CD8-positive, alpha-beta memory T cell (primary cell): ENCODE data around the gene CKMT1A. TPM values are rescaled to one million over a fixed set of nuclear protein-coding genes. Genes with fewer than 3 reads are reported as not detected.
"Not testable (repeated sequence)": the region's sequence is repeated elsewhere in the genome, so short reads cannot be mapped to it uniquely, and the experiment has no call there.

Source experiments
- CTCF ChIA-PET: fragments of 350-600 bp; sonication (Branson Sonifier 250); formaldehyde crosslinking; loops from one replicate; lab custom pipeline; 2021; ENCODE audit warnings: antibody characterized with exemption; lab: Charles Lee
- POLR2A ChIA-PET: fragments of 350-600 bp; sonication (Branson Sonifier 250); formaldehyde crosslinking; loops from one replicate; lab custom pipeline; 2021; ENCODE audit warnings: antibody characterized with exemption; lab: Charles Lee
- DNase-seq, 5 donors: peaks; one replicate each; pipeline versions ENCODE4 v3.0.0 to v3.0.0-alpha.2; 2020 to 2022; ENCODE audit warnings: mixed read lengths in 1 of 5
- H3K27ac ChIP-seq: one replicate; pipeline ENCODE4 v1.7.0; 2013; ENCODE audit warnings: low read depth, mild to moderate bottlenecking, low read length, moderate library complexity
- H3K27me3 ChIP-seq: 2 replicates; pipeline ENCODE4 v1.7.0; 2013; ENCODE audit warnings: low read length, mild to moderate bottlenecking; ENCODE audit not compliant: insufficient read depth, poor library complexity, severe bottlenecking
- H3K36me3 ChIP-seq: 2 replicates; pipeline ENCODE4 v1.7.0; 2013; ENCODE audit warnings: mild to moderate bottlenecking, low read length, moderate library complexity; ENCODE audit not compliant: insufficient read depth
- H3K4me1 ChIP-seq: 2 replicates; pipeline ENCODE4 v1.7.0; 2013; ENCODE audit warnings: mild to moderate bottlenecking, low read length, moderate library complexity; ENCODE audit not compliant: insufficient read depth
- H3K4me3 ChIP-seq: 2 replicates; pipeline ENCODE4 v1.7.0; 2013; ENCODE audit warnings: mild to moderate bottlenecking, low read length
- H3K9me3 ChIP-seq: 2 replicates; pipeline ENCODE4 v1.7.0; 2013; ENCODE audit warnings: mild to moderate bottlenecking, low read length
- H3K27ac Mint-ChIP-seq, 8 donors: one replicate each; pipeline ENCODE4 v1.8.0; 2020 to 2021; ENCODE audit warnings: mixed read lengths in 8 of 8, mild to moderate bottlenecking in 6 of 8, inconsistent platforms in 3 of 8, moderate library complexity in 3 of 8
- H3K27me3 Mint-ChIP-seq, 2 donors: one replicate each; pipeline ENCODE4 v1.8.0; 2020 to 2021; ENCODE audit warnings: mixed read lengths in 2 of 2, mild to moderate bottlenecking in 1 of 2, moderate library complexity in 1 of 2
- H3K36me3 Mint-ChIP-seq, 3 donors: one replicate each; pipeline ENCODE4 v1.8.0; 2020 to 2021; ENCODE audit warnings: mixed read lengths in 3 of 3, inconsistent platforms in 1 of 3, mild to moderate bottlenecking in 1 of 3
- H3K4me1 Mint-ChIP-seq, 3 donors: one replicate each; pipeline ENCODE4 v1.8.0; 2020 to 2021; ENCODE audit warnings: mixed read lengths in 3 of 3, inconsistent platforms in 1 of 3, mild to moderate bottlenecking in 1 of 3
- H3K4me3 Mint-ChIP-seq, 7 donors: one replicate each; pipeline ENCODE4 v1.8.0; 2020 to 2021; ENCODE audit warnings: mixed read lengths in 7 of 7, mild to moderate bottlenecking in 6 of 7, moderate library complexity in 4 of 7, inconsistent platforms in 2 of 7
- H3K9me3 Mint-ChIP-seq, 5 donors: one replicate each; pipeline ENCODE4 v1.8.0; 2020 to 2022; ENCODE audit warnings: mixed read lengths in 5 of 5, mild to moderate bottlenecking in 3 of 5, moderate library complexity in 2 of 5, inconsistent platforms in 1 of 5
- polyA plus RNA-seq: library from polyadenylated mRNA; unstranded; fragments of 300-500 nt; fragmentation: Illumina TruSeq; gene quantifications from one replicate; pipeline ENCODE4 v1.2.3, GENCODE V29; 2021
- total RNA-seq, 2 experiments: library from RNA; stranded (reverse); gene quantifications; one replicate each; pipeline ENCODE4 v1.2.3, GENCODE V29; 2021

CKMT1A gene
- total and polyA plus RNA-seq, 3 experiments from 2014 or later: not detected

DNA sequence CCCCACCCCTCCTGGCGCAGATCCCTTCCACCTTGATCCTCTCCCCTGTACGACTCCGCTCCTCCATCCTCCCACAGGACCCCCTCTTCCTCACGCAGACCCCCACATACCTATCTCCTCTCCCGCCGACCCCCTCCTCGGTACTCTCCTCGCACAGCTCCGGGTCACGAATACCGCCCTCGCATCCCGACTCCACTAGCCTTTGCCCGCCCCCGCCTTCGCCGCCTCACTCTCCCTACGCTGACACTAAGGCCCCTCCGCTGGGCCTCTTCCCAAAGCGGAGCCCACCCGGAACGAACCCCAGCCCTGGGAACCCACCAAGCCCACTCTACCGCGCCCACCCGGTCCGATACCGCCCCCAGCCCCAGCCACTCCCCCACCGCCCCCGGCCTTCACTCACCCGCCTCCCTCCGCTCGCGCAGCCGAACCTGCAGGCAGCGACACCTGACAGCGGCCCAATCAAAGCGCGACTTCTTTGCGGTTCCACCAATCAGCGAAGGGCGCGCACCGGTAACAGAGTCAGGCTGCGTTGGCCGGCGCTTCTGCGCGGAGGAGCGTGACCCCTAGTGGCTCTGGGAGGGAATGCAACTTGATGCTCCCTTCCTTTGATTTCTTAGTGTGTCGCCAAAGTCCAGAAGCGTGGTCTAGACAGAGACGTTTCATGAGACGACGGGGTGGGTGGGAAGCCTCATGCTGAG lies 3.9 kb upstream of the CKMT1A start:
- H3K4me1 Mint-ChIP-seq, H3K9me3 ChIP-seq, CTCF ChIA-PET, DNase-seq, H3K4me3 ChIP-seq, H3K4me3 Mint-ChIP-seq, H3K36me3 Mint-ChIP-seq, H3K36me3 ChIP-seq, POLR2A ChIA-PET, H3K27ac ChIP-seq, H3K27me3 ChIP-seq, H3K9me3 Mint-ChIP-seq, H3K4me1 ChIP-seq, H3K27me3 Mint-ChIP-seq, H3K27ac Mint-ChIP-seq: not testable (repeated sequence)

DNA sequence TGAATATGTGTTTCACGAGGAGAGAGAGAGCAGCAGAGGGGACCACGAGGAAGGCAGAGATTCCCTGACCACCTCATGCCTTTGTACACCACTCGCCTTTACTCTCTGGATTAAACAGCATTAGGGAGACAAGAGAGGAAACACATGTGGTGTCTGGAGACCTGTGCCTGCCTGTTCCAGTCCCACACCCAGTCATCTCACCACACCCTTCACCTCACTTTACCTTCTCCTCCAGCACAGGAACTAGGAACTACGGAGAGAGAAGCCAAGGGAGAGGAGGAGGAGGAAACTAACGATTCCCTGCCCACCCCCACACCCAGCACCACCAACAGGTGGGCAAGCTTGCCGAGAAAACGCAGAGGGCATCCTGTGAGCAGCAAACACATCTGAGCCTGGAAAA lies 980 bp upstream of the CKMT1A start:
- DNase-seq, CTCF ChIA-PET, POLR2A ChIA-PET, H3K27ac Mint-ChIP-seq, H3K9me3 ChIP-seq, H3K27me3 ChIP-seq, H3K4me3 Mint-ChIP-seq, H3K36me3 ChIP-seq, H3K4me1 ChIP-seq, H3K4me3 ChIP-seq, H3K9me3 Mint-ChIP-seq, H3K36me3 Mint-ChIP-seq, H3K27ac ChIP-seq, H3K4me1 Mint-ChIP-seq: not testable (repeated sequence)
- peaks cover 6 to 12% of the 10 kb centered on the region in 2 donors for H3K27me3 Mint-ChIP-seq

DNA sequence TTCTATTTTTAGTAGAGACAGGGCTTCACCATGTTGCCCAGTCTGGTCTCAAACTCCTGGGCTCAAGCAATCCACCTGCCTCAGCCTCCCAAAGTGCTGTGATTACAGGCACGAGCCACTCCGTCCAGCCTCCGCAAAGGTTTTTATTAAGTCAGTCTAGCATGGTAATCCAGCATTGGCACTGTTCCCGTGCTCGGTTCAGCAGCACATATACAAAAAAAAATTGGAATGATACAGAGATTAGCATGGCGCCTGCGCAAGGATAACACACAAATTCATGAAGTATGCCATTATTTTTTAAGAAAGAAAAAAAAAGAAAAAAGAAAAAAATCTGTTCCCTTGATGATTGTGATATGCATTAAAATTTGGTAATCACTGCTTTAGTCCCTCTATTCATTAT lies 8.5 kb downstream of the CKMT1A start:
- H3K9me3 Mint-ChIP-seq: no peaks in the 10 kb centered on the region
- Histone ChIP-seq H3K4me3 (no peak overlapping the region), H3K36me3 (no peaks in the 10 kb centered on the region), H3K27me3 (peaks cover 6% of the 10 kb centered on the region), H3K4me1 (no peaks in the 10 kb centered on the region), H3K27ac (no peak overlapping the region), H3K9me3 (no peaks in the 10 kb centered on the region)
- H3K4me1 Mint-ChIP-seq: no peaks in the 10 kb centered on the region
- CTCF ChIA-PET: no interaction called here
- no peak for DNase-seq
- POLR2A ChIA-PET: no interaction called here
- H3K27me3 Mint-ChIP-seq: peaks cover 15 to 18% of the 10 kb centered on the region in 2 donors
- H3K36me3 Mint-ChIP-seq: no peaks in the 10 kb centered on the region
- no peak overlapping the region for H3K4me3 Mint-ChIP-seq
- H3K27ac Mint-ChIP-seq: no peak overlapping the region

DNA sequence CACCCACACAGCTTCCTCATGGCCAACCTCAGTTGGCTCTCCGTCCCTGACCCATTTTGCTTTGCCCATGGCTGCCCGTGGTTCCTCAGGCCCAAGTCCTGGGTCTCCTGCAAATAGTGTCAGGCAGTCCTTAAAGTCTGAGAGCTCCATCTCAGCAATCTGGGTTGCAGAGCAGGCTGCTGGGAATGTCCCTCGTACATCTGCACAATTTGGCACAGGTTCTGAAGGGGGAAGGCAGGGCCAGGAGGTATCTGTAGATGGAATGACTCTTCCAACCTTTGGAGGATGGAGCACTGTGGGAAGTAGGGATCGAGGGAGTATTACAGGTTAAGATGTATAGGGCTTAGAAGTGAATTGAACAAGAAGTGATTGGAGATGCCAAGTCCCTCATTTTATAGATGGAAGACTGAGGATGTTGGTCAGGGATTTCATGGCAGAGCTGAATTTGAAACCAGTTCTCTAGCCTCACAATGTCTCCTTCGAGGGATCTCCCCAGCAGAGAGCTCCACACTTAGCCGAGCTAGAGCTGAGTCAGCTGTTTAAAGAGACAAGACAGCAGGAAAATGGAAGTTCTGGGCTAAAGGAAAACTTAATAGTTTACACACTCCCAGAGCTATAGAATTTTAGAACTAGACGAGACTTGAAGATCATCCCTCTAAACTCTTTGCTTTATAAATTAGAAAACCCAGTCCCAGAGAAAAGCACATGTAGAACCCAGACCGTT lies 9.2 kb downstream of the CKMT1A start:
- no peaks in the 10 kb centered on the region for H3K4me1 ChIP-seq
- no peaks in the 10 kb centered on the region for H3K36me3 Mint-ChIP-seq
- CTCF ChIA-PET: no interaction called here
- POLR2A ChIA-PET: no interaction called here
- no peaks in the 10 kb centered on the region for H3K4me1 Mint-ChIP-seq
- no peak overlapping the region for H3K27ac ChIP-seq
- H3K9me3 Mint-ChIP-seq: no peaks in the 10 kb centered on the region
- H3K4me3 ChIP-seq: no peak overlapping the region
- no peaks in the 10 kb centered on the region for H3K9me3 ChIP-seq
- no peak for DNase-seq
- H3K36me3 ChIP-seq: no peaks in the 10 kb centered on the region
- no peak overlapping the region for H3K4me3 Mint-ChIP-seq
- peaks cover 6% of the 10 kb centered on the region for H3K27me3 ChIP-seq
- H3K27me3 Mint-ChIP-seq: peaks cover 9 to 11% of the 10 kb centered on the region in 2 donors
- no peak overlapping the region for H3K27ac Mint-ChIP-seq

DNA sequence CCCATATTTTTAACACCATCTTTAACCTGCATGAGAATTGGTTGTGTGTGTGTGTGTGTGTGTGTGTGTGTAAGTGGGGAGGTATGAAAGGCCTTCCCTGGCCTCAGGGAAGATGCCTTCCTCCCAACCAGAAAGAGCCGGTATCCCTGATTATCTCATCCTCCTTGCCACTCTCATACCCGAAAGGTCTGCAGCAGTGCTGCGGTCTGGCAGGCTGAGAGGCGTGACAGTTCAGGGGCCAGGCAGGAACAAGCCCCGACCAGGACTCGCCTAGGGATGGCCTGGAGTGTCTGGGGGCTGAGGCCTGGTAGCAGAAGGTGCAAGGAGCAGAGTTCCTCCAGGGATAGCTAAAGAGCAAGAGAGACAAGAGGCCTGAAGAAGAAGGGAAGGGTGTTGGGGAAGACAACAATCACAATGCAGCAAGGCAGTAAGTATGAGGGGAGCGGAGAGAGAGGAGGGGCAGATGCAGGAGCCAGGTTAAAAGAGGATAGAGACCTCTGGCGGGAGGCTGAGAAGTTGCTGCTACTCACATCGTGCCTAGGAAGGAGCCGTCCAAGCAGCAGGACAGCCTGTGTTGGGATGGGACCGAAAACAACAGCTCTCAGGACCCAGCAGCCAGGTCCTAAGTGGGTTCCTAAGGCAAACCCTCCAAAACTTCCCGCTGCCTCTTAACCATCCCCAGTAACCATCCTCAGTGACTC lies 16.9 kb downstream of the CKMT1A start:
- CTCF ChIA-PET, H3K4me1 Mint-ChIP-seq, DNase-seq, H3K4me1 ChIP-seq, H3K4me3 ChIP-seq, H3K36me3 Mint-ChIP-seq, POLR2A ChIA-PET, H3K9me3 ChIP-seq, H3K36me3 ChIP-seq, H3K27me3 Mint-ChIP-seq, H3K27ac Mint-ChIP-seq, H3K27me3 ChIP-seq, H3K9me3 Mint-ChIP-seq, H3K27ac ChIP-seq, H3K4me3 Mint-ChIP-seq: not testable (repeated sequence)

DNA sequence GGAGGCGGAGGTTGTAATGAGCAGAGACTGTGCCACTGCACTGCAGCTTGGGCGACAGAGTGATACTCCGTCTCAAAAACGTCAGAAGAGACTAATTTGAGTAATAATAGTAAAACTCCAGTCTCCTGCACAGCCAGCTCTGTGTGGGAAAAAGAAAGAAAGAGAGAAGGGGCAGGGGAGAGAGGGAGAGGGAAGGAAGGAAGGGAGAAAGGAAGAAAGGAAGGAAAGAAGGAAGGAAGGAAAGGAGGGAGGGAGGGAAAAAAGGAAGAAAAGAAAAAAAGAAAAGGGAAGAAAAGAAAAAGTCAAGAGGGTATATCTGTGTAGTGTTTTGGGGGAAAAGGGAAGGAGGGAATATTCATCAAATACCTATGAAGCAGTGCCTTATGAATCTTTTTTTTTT lies 29.5 kb downstream of the CKMT1A start:
- Histone ChIP-seq H3K27ac (no peak overlapping the region), H3K9me3 (no peaks in the 10 kb centered on the region), H3K4me3 (no peak overlapping the region), H3K4me1 (no peaks in the 10 kb centered on the region), H3K27me3 (no peaks in the 10 kb centered on the region), H3K36me3 (no peaks in the 10 kb centered on the region)
- POLR2A ChIA-PET: no interaction called here
- peaks cover 0 to 2% (median 0%) of the 10 kb centered on the region in 3 donors for H3K36me3 Mint-ChIP-seq
- no peaks in the 10 kb centered on the region for H3K9me3 Mint-ChIP-seq
- no peak overlapping the region for H3K4me3 Mint-ChIP-seq
- H3K4me1 Mint-ChIP-seq: no peaks in the 10 kb centered on the region
- H3K27me3 Mint-ChIP-seq: peaks cover 5 to 8% of the 10 kb centered on the region in 2 donors
- CTCF ChIA-PET: no interaction called here
- DNase-seq: no peak
- no peak overlapping the region for H3K27ac Mint-ChIP-seq

DNA sequence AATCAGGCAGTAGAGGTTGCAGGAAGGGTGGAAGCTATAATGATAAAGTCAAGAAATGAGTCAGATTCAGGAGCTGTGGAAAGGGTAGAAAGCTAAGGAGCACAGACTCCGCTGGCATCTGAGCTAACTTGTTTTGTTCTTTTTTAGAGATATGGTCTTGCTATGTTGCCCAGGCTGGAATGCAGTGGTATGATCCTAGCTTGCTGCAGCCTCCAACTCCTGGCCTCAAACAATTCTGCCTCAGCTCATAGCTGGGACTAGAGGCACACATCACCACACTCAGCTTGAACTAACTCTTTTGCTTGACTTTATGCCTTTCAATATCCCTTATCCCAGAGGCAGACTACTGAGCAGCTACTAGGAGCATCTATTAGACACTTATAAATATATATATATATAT lies 32.6 kb downstream of the CKMT1A start:
- H3K36me3 ChIP-seq, H3K27me3 Mint-ChIP-seq, H3K27ac Mint-ChIP-seq, H3K9me3 ChIP-seq, POLR2A ChIA-PET, H3K4me3 ChIP-seq, CTCF ChIA-PET, DNase-seq, H3K27me3 ChIP-seq, H3K4me1 ChIP-seq, H3K4me3 Mint-ChIP-seq, H3K9me3 Mint-ChIP-seq, H3K27ac ChIP-seq, H3K4me1 Mint-ChIP-seq, H3K36me3 Mint-ChIP-seq: not testable (repeated sequence)

DNA sequence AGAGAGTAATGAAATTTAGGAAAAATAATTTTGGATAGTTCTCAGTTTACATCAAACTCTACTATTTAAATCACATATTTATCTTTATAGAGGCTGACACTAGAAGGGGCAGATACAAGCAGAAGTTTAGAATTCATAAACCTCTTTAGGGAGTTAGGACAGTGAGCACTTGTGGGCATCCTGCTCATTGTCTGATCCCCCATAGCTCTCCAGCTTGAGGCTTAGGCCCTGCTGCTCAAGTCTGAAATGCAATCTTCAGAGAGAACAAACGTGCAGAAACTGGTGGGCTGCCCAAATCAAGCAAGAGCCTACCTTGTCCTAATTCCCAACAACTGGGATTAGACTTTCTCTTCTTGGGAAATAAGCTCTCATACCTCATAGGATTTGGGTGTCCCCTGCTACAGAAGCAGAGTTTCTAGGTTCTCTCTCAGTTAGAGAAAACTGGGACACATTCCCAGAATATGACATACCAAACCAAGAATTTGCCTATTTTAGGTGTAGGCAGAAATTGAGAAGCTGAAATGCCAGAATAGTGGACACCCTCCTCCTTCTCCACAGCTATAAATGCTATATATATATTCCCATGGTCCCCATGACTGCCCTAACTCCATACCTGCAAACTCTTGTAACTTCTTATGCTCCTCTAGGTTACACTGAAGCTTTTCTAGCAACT lies 34.5 kb downstream of the CKMT1A start:
- H3K4me1 ChIP-seq, H3K4me1 Mint-ChIP-seq, H3K27me3 ChIP-seq, H3K36me3 Mint-ChIP-seq, POLR2A ChIA-PET, H3K4me3 Mint-ChIP-seq, H3K9me3 Mint-ChIP-seq, H3K36me3 ChIP-seq, CTCF ChIA-PET, H3K4me3 ChIP-seq, DNase-seq, H3K27ac ChIP-seq, H3K9me3 ChIP-seq, H3K27me3 Mint-ChIP-seq: not testable (repeated sequence)
- H3K27ac Mint-ChIP-seq: peak overlapping the region in 1 of 8 donors; percentile 9
